NAMALWA (cell line): ENCODE measurements around the gene MED27.
"Not testable (repeated sequence)": the region's sequence is repeated elsewhere in the genome, so short reads cannot be mapped to it uniquely, and the experiment has no call there.

Experiments used
- DNase-seq: peaks from one replicate; pipeline ENCODE4 v3.0.0-alpha.2; 2015; ENCODE audit warnings: low spot score

The MED27 gene

DNA sequence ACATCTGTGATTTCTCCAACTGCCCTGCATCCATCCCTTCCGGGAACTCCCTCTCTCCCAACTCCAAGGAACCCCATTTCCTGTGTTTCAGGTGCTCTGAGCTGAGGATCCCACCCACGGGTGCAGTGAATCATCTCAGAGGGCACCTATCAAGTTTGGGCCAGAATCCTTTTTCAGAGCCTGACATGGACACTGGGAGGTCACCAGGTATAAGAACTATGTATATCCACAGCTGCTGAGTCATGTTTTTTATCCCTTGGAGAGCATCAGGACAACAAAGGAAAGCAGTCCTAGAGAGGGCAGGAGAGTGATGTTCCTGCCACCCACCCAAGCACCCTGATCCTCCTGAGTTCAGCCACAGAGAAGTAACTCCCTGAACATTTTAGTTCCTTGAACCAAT, 3.8 kb downstream of the MED27 start:
- DNase-seq = no peak

- no peak for DNase-seq
Measured at GRCh38 chr9:132074736-132075135, 4.9 kb downstream of the MED27 start.

- no peak for DNase-seq
Measured at GRCh38 chr9:132071847-132072507, 7.7 kb downstream of the MED27 start.

- no peak for DNase-seq
Measured at GRCh38 chr9:132069046-132069898, 10.4 kb downstream of the MED27 start.

DNA sequence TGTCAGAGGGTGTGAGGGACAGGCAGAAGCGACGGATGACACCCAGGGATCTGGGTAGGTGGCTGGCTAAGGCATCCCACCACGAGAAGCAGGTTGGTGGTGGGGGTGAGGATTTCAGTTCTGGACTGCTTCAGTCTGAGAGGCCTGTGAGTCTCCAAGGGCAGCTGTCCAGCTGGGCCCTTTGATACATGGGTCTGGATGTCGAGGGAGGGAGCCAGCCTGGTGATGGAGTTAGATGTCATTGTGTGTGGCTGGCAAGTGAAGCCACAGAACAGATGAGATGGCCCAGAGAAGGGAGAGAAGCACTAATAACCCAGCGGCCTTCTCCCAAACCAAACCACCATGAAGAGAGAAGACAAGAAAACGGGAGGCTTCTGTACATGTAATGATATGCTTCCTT, 11.1 kb downstream of the MED27 start:
- no peak for DNase-seq

GRCh38 chr9:132066511-132066910, 13.2 kb downstream of the MED27 start:
- no peak for DNase-seq

DNA sequence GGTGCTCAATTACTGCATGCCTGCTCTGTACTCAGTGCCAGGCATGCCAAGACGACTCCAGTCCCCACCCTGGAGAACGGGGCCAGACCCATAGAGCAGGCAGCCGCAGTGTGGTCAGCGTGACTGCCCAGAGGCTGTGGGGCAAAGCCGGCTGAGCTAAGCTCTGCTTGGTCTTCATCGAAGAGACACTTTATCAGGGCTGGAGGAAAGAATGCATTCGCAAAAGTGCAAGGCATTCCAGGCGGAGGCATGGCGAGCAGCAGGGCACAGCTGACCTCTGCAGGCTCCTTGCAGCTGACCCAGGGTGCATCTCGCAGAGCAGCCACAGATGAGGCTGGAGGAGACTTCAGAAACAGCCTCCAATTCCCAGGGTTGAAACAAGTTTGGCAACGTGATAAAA, 13.6 kb downstream of the MED27 start:
- DNase-seq = no peak

DNA sequence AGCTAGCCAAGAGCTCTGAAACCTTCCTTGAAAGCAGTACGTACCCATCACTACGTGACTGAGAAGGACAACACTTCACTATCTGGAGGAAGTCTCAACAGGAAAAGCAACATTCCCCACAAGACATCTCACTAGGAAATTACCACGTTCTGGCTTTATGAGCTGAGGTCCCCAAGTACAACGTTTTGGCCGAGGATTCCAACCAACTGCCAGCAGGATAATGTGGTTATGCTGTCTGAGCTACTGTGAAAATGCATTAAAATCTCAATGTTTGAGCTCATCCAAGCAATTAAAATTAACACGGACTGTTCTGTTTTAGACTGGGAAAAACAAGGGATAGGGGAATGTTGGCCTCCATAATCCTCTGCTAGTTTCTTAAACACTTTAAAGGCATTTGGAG, 16.4 kb downstream of the MED27 start:
- DNase-seq = no peak

- DNase-seq = no peak
Measured at GRCh38 chr9:132062806-132063205, 16.9 kb downstream of the MED27 start.

DNA sequence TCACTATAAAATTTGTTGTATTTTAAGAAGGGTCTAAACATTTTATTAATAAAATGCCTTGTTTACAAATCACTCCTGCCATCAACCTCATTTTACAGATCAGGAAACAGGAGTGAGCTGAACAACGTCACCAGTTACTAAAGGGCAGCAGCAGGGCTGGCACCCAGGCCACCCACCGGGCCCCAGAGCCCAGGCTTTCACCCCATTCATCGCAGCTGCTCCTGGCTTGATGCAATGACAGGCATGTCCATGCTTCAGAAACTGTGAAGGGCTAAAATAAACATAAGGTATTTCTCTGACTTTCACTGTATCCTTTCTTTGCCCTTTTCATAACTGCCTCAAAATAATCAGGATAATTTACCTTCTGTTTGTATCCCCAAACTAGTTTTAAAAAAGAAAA, 18.1 kb downstream of the MED27 start:
- no peak for DNase-seq

DNA sequence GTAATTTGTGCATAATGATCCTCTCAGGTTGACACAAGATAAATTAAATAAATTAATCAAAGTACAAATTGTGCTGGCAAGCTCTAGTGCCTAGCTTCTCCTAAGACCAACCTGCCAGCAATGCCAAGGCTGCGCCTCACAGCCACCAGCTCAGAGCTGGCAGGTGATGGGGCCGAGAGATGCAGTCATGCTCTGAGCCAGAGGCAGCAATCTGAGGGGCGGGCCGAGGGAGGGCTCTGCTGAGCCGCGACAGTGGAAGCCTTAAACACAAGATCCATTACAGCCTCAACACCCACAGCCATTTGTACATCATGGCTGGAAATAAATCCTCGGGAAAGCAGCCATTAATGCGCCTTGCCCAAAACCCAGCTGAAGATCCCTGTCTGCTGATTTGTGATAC, 20.3 kb downstream of the MED27 start:
- DNase-seq = no peak

- not testable (repeated sequence) for DNase-seq
Measured at GRCh38 chr9:132058226-132058625, 21.4 kb downstream of the MED27 start.

GRCh38 chr9:132056717-132057560, 22.7 kb downstream of the MED27 start:
- DNase-seq = no peak

DNA sequence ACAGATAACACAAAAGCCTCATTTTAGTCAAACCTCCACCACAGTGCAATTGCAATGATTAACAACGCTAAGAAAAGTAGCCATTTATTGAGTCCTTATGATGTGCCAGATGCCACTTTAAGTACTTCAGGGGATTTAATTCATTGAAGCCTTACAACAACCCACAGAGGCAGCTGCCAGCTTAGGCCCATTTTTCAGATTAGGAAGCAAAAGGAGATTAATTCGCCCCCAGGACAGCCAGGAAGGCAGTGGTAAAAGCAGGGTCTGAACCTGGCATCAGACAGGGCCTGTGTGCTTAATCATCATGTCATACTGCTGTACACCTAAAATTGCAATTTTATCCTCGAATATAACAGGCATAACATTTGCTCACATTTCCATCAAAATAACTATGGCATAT, 23.9 kb downstream of the MED27 start:
- DNase-seq = no peak

DNA sequence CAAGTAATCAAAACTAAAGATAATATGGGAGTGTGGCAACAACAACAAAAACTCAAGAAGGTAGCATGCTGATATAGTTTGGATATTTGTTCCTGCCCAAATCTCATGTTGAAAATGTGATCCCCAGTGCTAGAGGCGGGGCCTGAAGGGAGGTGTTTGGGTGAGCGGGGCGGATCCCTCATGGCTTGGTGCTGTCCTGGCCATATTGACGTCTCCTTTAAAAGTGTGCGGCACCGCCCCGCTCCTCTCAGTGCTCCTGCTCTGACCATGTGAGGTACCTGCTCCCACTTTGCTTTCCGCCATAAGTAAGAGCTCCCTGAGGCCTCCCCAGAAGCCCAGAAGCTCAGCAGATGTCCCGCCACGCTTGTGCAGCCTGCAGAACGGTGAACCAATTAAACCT, 25.6 kb downstream of the MED27 start:
- DNase-seq = no peak

DNA sequence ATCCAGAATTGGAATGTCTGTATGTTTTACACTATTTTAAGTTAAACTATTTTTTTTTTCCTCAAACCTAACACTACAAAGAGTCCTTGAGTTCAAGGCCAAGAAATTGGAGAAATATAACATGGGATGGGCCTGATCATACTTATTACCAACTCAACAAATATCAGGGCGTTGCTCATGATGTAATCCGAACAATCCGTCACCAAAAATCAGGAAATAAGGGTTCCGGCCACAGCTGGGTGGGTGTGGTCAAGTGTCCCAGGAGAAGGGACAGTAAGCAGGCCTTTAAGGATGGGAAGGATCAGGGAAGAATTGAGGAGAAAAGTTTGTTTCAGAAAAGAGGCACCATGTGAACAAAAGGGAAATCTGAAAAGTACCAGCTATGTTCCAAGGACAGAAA, 29.8 kb downstream of the MED27 start:
- no peak for DNase-seq

GRCh38 chr9:132049323-132049882, 30.3 kb downstream of the MED27 start:
- no peak for DNase-seq

GRCh38 chr9:132048201-132048600, 31.5 kb downstream of the MED27 start:
- DNase-seq = no peak

- DNase-seq = no peak
Measured at GRCh38 chr9:132046456-132046855, 33.2 kb downstream of the MED27 start.

DNA sequence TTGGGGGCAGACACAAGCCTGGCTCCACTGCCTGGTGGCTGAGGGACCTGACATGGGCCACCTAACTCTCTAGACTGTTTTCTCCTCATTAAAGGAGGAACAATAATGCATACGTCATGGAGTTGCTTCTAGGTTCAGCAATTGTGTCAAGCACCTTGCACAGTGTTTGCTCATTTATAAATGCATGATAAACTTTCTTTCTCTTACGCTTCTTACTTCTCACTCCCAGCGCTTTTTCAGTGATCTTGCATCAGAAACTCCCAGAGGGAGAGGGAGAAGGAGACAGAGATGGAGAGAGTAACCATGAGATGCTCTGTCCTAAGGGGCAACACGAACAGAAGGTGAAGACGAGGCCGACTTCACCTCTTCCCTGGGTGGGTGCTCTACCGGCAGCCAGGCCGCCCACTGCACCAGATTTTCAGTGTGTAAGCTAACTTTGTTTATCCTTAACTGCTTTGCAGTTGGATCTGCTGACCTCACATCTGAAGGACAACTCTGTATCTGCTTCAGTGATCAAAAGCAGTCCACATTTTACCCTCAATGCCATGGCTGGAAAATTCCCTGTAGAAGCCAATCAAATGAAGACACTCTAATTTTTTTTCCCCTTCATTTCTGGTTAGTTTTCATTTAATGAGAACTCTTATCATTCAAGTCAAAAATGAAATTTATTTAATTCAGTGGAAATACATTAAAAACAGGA, 35.3 kb downstream of the MED27 start:
- DNase-seq = no peak

- no peak for DNase-seq
Measured at GRCh38 chr9:132043708-132044107, 36.0 kb downstream of the MED27 start.

DNA sequence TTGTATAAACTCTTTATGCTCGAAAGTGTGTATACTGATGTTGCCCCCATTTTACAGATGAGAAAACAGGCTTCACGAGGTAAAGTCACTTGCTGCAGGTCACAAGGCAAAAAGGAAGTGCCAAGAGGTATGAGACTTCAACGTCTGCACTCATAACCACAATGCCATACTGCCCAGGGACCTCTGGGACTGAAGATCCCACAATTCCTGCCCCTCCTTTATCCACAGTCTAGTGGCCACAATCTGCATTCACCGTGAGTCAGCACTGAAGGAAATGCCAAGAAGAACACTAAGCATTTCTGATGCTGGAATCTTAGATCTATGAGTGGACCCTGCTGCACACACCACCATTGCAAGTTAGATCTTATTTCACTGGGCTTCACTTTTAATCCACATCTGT, 37.3 kb downstream of the MED27 start:
- DNase-seq = no peak
